Fibroblast of skin of left biceps (primary cell): ENCODE measurements around the gene IL23R.

Experiments used
- DNase-seq, 2 experiments: peaks; one replicate each; pipeline ENCODE4 v3.0.0-alpha.2; 2013; ENCODE audit warnings: low read depth in 2 of 2

Gene IL23R

DNA sequence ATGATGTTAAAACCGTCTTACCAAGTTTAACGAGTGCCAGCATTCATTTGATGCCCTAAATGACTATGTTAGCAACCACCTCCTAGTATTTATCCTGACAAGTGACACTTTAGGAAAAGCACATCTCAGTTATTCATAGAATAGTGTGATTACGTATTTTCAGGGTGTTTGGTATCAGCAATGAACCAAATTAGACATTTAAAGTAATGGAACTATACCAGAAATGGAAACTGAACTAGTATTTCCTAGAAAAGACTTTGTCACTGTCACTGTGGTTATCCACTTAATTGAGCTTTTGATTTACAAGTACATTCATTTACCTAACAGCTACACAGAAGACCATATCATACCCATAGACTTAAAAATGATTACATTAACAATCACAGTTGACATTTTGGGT, 137.8 kb downstream of the IL23R start:
- DNase-seq, result no peak

- DNase-seq, result no peak
These were observed 140.3 kb downstream of the IL23R start for GRCh38 chr1:67306547-67306946.

GRCh38 chr1:67307251-67308060, 141.2 kb downstream of the IL23R start, which contains the start of gene IL12RB2:
TSS of gene IL12RB2 (plus strand) at chr1:67307873. CDS start at chr1:67320369, 12,496 bp downstream.
- DNase-seq, result no peak

DNA sequence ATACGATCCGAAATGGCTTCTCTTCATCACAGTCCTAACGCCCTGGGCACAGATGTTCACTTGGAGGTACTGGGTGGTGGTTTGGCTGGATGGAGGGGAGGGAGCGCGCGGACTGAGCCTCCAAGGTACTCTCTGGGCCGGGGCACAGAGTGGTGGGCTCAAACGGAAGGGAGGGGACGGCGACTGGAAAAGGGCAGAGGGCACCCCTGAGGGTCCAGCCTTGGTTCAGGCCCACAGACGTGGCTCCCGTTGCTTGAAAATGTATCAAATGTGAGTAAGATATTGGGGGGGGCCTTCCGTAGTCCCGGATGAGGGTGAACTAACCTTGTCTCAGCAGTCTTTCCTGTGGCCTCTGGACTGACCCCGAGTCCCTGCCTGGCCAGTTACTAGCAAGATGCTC, 141.9 kb downstream of the IL23R start:
- DNase-seq, result no peak
